HFFc6 (cell line): ENCODE results near the gene ASS1. TPM values are rescaled to one million over a fixed set of nuclear protein-coding genes. Genes with fewer than 3 reads are reported as not detected.

ENCODE experiments used
- DNase-seq: peaks from one replicate; pipeline ENCODE4 v3.0.0-alpha.2; 2018
- H3K27ac Mint-ChIP-seq: 2 replicates; pipeline ENCODE4 v1.8.0; 2020; ENCODE audit warnings: mild to moderate bottlenecking, mixed read lengths
- H3K27me3 Mint-ChIP-seq: 2 replicates; pipeline ENCODE4 v1.8.0; 2021; ENCODE audit warnings: mild to moderate bottlenecking, moderate library complexity, mixed read lengths; ENCODE audit not compliant: insufficient read depth
- H3K36me3 Mint-ChIP-seq: 2 replicates; pipeline ENCODE4 v1.8.0; 2021; ENCODE audit warnings: low read depth, mixed read lengths
- H3K4me1 Mint-ChIP-seq: 2 replicates; pipeline ENCODE4 v1.8.0; 2020; ENCODE audit warnings: low read depth, mixed read lengths
- H3K4me3 Mint-ChIP-seq: 2 replicates; pipeline ENCODE4 v1.8.0; 2020; ENCODE audit warnings: mild to moderate bottlenecking, moderate library complexity, mixed read lengths
- H3K9me3 Mint-ChIP-seq: 2 replicates; pipeline ENCODE4 v1.8.0; 2020; ENCODE audit warnings: mild to moderate bottlenecking, mixed read lengths
- CTCF ChIP-seq: fragments of 200-600 bp; sonication (generic); IDR thresholded peaks from 2 replicates; pipeline ENCODE4 v1.5.0; 2021; ENCODE audit warnings: antibody characterized with exemption, mild to moderate bottlenecking
- total RNA-seq, 6 experiments: library from RNA; stranded (reverse); fragmentation: NEBNext Ultra II Directional; extraction: Animal tissue kit (Norgen Biotek cat#: 25700); gene quantifications; 2 replicates in 1 of 6; 3 replicates in 5 of 6; pipeline ENCODE4 v1.2.3, GENCODE V29; 2021

Gene ASS1
- total RNA-seq, 6 experiments from 2014 or later, result 48.6 to 103 (median 53.7) TPM

GRCh38 chr9:130521715-130522114 is 77.0 kb downstream of the ASS1 start:
- H3K36me3 Mint-ChIP-seq, result no peaks in the 10 kb centered on the region
- H3K4me1 Mint-ChIP-seq, result no peaks in the 10 kb centered on the region; the same call in 1 of the 2 replicates
- H3K4me3 Mint-ChIP-seq, result no peak overlapping the region
- no peak for TF ChIP-seq CTCF
- H3K27me3 Mint-ChIP-seq, result peaks cover 22% of the 10 kb centered on the region
- H3K9me3 Mint-ChIP-seq, result no peaks in the 10 kb centered on the region
- DNase-seq, result no peak
- H3K27ac Mint-ChIP-seq, result no peak overlapping the region

GRCh38 chr9:130522233-130522808 is 77.6 kb downstream of the ASS1 start:
- no peak for TF ChIP-seq CTCF
- DNase-seq, result no peak
- Mint-ChIP-seq H3K27ac (no peak overlapping the region), H3K4me1 (no peaks in the 10 kb centered on the region; the same call in 1 of the 2 replicates), H3K27me3 (peaks cover 26% of the 10 kb centered on the region), H3K4me3 (no peak overlapping the region), H3K9me3 (no peaks in the 10 kb centered on the region), H3K36me3 (no peaks in the 10 kb centered on the region)

GRCh38 chr9:130523921-130524320 is 79.2 kb downstream of the ASS1 start:
- DNase-seq, result no peak
- TF ChIP-seq CTCF, result no peak
- H3K9me3 Mint-ChIP-seq, result no peaks in the 10 kb centered on the region

GRCh38 chr9:130526193-130526853 is 81.6 kb downstream of the ASS1 start:
- no peaks in the 10 kb centered on the region for H3K9me3 Mint-ChIP-seq
- H3K4me1 Mint-ChIP-seq, result no peaks in the 10 kb centered on the region
- no peak overlapping the region for H3K27ac Mint-ChIP-seq
- no peaks in the 10 kb centered on the region for H3K36me3 Mint-ChIP-seq
- H3K27me3 Mint-ChIP-seq, result peaks cover 29% of the 10 kb centered on the region
- DNase-seq, result no peak
- no peak overlapping the region for H3K4me3 Mint-ChIP-seq
- TF ChIP-seq CTCF, result no peak

More at GRCh38 chr9:130523921-130524320, 79.2 kb downstream of the ASS1 start:
- Mint-ChIP-seq H3K27me3 (peaks cover 27% of the 10 kb centered on the region), H3K4me1 (no peaks in the 10 kb centered on the region), H3K27ac (no peak overlapping the region), H3K36me3 (no peaks in the 10 kb centered on the region), H3K4me3 (no peak overlapping the region)

- Mint-ChIP-seq H3K27me3 (peaks cover 31% of the 10 kb centered on the region), H3K36me3 (no peaks in the 10 kb centered on the region), H3K9me3 (no peaks in the 10 kb centered on the region), H3K4me1 (no peaks in the 10 kb centered on the region), H3K27ac (no peak overlapping the region), H3K4me3 (no peak overlapping the region)
- TF ChIP-seq CTCF, result no peak
- DNase-seq, result no peak
These were observed 82.3 kb downstream of the ASS1 start for GRCh38 chr9:130526854-130527650.
